Suppressor macrophage treated with lipopolysaccharide for 1 hour (primary cell): ENCODE results near the gene PRKCQ.

Source experiments
- DNase-seq, 3 donors: peaks; one replicate each; pipeline ENCODE4 v3.0.0-alpha.2; 2020 to 2022

PRKCQ gene

GRCh38 chr10:6565588-6565987 lies 14.5 kb downstream of the PRKCQ start:
- peak; percentile 45 to 77 (median 74) for DNase-seq

DNA sequence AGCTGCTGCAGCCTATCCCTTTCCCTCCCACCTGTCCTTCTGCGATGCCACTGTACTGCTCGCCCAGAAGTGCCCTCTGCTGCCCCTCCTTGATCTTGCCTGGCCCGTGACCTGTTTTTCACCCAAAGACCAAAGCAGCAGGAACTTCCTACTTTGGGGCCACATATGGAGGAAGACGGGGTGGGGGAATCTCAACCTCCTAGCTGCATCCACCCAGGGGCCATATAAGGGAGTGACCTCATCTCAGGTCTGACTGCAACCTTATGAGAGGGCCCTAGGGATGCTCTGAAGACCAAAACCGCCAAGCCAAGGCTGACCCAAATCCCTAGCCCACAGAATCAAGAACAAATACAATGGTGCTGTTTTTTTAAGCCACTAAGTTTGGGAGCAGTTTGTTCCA lies 15.7 kb downstream of the PRKCQ start:
- DNase-seq: peak; percentile 38 to 61 (median 45)

DNA sequence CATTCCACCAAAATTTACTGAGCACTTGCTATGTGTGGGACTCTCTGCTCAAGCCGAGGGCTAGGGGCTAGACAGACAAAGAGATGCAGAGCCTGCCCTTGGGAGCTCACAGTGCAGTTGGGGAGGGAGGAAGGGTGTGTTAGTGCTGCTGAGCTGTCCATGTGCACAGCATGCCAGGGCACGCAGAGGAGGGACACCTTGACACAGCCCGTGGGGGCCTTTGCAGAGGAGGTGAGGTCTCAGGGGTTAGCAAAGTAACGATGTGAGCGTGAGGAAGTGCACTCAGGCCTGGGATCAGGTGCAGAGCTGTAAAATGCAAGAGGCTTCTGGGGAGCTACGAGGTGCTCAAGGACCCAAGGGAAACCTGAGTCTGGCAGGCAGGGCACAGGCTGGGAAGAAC lies 16.3 kb downstream of the PRKCQ start:
- DNase-seq: no peak

DNA sequence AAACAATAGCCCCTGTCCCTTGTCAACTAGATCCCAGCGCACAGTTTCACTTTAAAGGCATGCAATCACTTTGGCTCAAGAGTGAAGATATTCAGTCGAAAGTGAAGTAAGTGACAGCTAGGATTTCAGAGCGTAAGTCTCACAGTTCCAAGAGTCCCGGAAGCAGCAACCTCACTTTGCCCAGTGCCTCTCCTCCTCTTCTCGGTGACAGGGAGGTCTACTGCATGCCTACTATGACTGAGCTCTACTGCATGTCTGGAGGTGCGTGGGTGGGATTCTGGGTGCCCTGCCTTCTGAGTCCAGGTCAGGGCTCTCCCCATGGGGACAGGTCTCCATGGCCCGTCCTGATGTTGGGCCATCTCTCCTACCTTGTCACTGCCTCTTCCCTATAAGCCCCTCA lies 17.0 kb downstream of the PRKCQ start:
- DNase-seq: peak; percentile 26 to 50 (median 41)

DNA sequence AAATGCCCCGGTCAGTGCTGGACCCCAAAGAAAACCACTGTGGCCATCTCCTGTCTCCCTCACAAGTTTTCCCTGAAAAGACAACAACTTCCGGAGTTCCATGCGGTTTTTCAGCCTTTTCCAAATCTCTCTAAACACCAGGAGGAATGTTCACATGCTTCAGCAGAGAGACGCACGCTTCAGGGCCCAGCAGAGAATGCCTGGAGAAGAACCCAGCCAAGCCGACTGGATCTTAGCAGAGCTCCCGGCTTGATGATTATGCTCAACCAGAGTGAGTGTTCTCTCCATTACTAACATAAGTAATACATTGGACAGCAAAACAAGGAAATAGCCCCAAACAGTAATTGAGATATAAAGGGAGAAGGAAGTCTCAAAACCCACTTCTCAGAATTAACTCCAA lies 17.9 kb downstream of the PRKCQ start:
- DNase-seq: peak in 1 of 3 donors; percentile 26

GRCh38 chr10:6561552-6561951 lies 18.5 kb downstream of the PRKCQ start:
- no peak for DNase-seq

DNA sequence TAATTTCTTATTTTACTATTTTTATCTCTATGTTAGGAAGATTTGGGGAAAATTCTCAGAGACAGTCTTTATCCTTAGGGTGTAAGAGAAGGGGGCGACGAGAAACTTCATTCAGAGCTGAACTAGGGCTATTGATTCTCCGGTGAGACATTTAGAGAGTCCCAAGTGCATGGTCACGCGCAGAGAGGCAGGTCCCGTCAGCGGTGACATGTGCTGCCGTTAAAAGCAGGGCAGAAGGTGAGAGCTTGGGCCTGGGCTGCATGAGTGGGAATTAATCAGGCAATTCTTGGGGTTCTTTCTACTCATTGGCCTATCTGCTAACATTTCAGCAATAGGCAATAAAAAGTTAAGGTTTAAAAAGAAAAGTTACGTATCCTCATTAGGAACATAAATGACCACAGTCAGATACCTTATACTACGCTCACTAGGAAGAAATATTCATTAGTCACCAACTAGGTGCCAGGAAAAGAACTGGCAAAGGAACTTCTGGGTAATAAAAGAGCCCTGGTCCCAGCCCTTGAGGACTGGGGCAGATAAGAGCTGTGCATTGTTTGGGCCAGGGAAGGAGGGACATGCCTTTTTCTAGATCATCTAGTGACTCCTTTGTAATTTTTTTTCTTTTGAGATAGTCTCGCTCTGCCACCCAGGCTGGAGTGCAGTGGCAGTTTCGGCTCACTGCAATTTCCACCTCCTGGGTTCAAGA lies 21.2 kb downstream of the PRKCQ start:
- no peak for DNase-seq

DNA sequence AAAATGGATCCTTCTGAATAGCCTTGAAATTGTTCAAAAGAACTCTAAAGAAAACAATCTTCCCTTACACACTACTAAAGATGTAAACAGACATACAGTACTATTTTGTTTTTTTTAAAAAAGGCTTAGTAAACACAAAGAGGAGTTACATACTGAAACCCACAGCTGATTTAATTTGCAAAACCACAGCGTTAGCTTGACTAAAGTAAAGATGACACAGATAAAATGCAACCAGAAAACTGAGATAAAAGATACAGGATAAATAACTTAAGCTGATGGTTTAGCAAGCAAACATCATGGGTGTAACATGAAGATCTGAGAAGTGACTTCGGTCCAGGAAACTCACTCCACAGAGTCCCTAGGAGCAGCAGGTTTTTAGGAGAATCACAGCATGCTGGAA lies 21.8 kb downstream of the PRKCQ start:
- no peak for DNase-seq

DNA sequence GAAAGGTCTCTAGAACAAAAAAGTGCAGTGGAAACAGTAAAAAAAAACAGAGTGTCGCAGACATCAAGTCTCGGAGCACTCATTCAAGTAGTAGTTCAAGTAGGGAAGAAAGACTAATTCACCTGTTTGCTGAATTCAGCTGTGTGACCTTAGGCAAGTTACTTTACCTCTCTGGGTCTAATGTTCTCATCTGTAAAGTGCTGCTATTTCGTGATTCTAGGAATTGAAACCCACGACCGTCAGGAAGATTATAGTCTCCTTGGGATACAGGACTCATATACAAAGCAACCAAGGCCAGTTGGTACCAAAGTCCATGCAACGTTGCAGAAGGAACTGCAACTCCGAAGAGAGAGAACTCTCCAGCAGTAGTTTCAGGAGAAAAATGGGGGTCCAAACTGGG lies 26.1 kb downstream of the PRKCQ start:
- DNase-seq: no peak

- DNase-seq: no peak
Measured at GRCh38 chr10:6543431-6544005, 36.6 kb downstream of the PRKCQ start.

DNA sequence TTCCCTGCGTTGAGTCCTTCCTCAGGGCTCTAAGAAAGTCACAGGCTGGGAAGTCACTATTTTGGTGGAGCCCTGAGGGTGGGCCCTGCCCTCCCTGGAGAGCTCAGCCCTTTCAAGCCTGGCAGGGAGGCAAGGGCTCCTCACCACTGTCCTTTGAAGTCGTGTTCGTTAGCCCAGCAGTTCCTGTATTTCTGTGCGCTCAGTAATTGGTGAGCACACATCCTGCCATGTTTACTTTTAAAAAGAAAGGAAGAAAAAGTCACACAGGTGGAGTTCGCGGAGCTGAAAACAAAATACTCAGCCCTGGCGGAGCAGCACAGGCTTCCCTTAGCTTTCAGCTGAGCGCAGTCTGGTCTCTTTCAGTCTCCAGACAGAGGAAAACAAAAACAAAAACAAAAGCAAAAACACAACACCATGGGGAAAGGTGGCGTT lies 37.1 kb downstream of the PRKCQ start:
- peak in 2 of 3 donors; percentile 21 to 29 for DNase-seq

GRCh38 chr10:6539833-6540232 lies 40.2 kb downstream of the PRKCQ start:
- no peak for DNase-seq

DNA sequence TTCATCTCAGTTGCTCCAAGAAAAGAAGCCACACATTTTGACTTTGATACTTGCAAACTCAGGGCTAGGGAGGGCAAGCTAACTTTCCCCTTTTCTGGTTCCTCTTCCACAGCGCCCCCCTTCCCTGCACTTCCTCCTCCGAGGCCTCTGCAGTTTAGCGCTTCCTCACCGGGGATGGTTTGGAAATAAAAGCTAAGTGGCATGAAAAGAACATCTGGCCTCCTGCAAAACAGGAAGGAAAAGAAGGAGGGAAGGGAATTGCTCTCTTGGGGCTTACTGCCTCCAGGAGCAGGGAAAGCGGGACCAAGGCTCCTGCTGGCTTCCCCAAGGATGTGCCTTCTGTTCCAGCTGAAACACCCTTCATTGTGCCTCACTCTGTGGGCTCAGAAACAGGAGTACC lies 42.3 kb downstream of the PRKCQ start:
- peak; percentile 75 to 83 (median 76) for DNase-seq

GRCh38 chr10:6536102-6536501 lies 44.0 kb downstream of the PRKCQ start:
- DNase-seq: no peak

- DNase-seq: peak in 2 of 3 donors; percentile 39 to 60
Measured at GRCh38 chr10:6535156-6535764, 44.8 kb downstream of the PRKCQ start.

GRCh38 chr10:6532321-6532720 lies 47.8 kb downstream of the PRKCQ start:
- no peak for DNase-seq

DNA sequence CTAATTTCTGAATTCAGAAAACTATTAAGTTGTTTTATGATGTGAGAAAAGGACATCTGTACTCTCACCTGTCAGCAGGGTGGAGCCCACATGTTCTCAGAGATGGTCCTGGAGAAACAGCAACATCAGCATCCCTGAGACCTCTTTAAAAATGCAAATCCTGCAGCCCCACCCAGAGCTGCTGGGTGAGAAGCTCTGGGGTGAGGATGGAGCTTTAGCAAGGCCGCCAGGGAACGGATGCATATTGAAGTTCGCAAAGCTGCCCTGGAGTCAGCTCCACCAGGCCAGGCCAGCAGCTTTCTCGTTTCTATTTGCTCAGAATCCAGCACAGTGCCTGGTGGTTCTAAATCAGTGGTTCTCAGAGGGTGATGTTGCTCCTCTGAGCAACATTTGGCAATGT lies 49.1 kb downstream of the PRKCQ start:
- DNase-seq: no peak

DNA sequence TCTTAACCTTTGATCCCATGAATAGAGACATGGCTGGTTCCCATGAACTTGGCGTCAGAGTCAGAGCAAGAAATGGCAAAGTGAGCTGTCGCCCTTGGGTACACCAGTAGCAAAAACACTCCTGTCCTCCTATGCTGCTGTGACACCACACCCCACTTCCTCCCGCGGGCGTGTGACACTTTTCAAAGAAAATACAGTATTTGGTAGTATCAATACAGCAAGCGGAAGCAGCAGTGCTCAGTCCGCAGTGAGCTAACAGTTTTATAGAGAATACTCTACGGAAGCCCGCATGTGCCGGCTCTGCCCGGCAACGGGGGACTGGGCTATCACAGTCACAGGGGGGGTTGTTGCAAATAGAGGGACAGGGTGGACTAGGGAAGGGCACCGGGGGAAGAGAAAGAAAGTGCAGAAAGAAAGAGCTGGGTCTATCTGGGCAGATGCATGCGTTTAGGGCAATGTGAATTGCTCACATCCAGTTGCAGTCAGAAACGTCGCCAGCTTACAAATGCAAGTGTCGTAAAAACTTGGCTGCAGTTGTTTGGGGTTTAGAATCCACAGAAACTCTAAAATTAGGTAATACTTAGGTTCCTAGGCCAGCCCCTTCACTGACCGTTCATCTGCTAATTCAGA lies 49.8 kb downstream of the PRKCQ start:
- DNase-seq: no peak

DNA sequence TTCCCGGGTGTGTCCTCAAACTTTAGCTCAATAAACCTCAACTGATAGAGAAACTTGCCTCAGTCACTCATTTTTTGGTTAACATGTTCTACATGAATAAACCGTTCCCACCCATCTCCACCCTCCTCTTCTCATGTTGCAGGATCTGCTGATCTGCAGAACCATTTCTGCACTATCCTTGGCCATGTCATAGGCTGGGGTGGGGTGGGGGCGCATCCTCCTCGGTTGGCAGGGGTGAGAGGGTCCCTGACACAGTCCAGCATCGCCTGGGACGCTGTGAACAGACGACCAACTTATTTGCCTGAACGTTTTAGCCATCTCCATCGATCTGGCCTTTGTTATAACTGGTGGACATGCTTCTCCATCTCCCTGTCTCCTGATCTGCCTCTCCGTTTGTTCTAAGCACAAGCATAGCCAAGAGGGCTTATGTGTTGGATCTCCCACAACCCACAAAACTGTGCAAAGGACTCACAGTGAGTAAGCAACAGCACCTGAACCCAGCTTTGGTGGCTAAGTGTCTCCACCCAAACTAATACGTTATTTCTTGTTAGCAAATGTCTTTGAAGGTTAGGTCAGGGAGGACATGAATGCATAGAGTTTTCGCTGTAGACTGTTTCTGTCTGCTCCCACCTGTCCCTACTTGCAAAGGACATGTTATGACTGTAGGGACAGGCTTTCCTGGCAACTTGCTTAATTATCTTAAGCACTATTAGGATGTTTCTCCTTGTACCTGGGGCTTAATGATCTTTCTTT lies 51.7 kb downstream of the PRKCQ start:
- no peak for DNase-seq

DNA sequence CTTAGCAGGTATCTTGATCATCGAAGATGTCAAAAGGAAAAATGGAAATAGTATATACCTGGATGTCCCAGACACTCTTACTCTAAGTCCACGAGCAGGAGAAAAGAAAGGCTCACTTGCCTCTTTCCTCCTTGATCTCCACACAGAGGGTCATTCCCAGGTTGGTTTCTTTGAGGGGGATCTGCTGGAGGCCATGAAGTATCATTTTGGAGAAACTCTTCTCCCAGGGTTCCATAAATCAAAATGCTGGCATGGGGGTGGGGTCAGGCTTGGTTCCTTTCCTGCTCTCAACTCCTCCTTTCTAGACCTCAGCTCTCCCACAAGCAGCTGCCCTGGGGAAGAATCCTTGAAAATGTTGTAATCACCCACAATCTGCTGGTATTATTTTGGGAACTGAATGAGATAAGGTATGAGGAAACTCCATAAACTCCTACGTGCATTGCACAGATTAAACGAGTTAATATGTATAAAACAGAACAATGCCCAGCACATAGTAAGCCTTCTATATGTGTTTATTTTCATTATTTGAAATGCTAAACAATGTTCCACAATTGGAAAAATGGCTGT lies 54.4 kb downstream of the PRKCQ start:
- DNase-seq: peak; percentile 31 to 48 (median 32)

DNA sequence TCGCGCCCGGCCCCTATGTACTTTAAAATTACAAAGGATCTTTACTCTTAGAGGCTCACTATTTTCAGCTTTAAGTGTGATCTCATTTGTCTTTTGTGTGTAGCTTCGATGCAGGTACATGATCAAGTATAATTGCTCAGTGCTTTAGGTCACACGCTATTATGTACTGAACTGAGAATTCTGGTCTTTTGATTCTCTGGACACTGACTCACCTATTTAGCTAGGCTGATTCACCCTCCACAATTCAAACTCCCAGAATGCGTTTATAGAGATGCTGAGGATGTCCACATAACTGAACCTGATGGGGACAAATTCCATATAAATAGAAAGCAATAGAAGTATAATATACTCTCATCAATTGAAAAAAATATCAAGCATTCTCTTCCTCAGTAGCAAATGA lies 57.8 kb downstream of the PRKCQ start:
- no peak for DNase-seq

GRCh38 chr10:6520138-6520537 lies 59.9 kb downstream of the PRKCQ start:
- DNase-seq: no peak
